SK-N-SH treated with all-trans-retinoic acid at 6 μM for 48 hours (cell line): ENCODE measurements around the gene CAMK4.

Source experiments
- ATAC-seq: fragments of 200-7000 bp; cut with Tn5 transposase; 3 replicates; pipeline ENCODE4 v1.9.1; 2020; ENCODE audit warnings: mild to moderate bottlenecking, moderate library complexity
- BACH2 ChIP-seq: fragments of 250-450 bp; sonication (Bioruptor Pico); IDR thresholded peaks from 2 replicates; pipeline ENCODE4 v1.9.0; 2021; ENCODE audit warnings: mild to moderate bottlenecking, borderline replicate concordance
- CREB5 ChIP-seq: fragments of 250-450 bp; sonication (Bioruptor Pico); IDR thresholded peaks from 2 replicates; pipeline ENCODE4 v1.5.1; 2020; ENCODE audit warnings: low read depth, mild to moderate bottlenecking, moderate library complexity
- CSDC2 ChIP-seq: fragments of 250-450 bp; sonication (Bioruptor Pico); IDR thresholded peaks from 2 replicates; pipeline ENCODE4 v1.5.0; 2020; ENCODE audit warnings: mild to moderate bottlenecking, moderate library complexity
- CSRNP3 ChIP-seq: fragments of 250-450 bp; sonication (Bioruptor Pico); IDR thresholded peaks from 2 replicates; pipeline ENCODE4 v1.5.1; 2021; ENCODE audit warnings: mild to moderate bottlenecking, moderate library complexity
- ISL1 ChIP-seq: fragments of 250-450 bp; sonication (Bioruptor Pico); IDR thresholded peaks from 2 replicates; pipeline ENCODE4 v2.1.2; 2022; ENCODE audit warnings: mild to moderate bottlenecking, moderate library complexity
- OSR1 ChIP-seq: fragments of 250-450 bp; sonication (Bioruptor Pico); IDR thresholded peaks from 2 replicates; pipeline ENCODE4 v1.8.0; 2022; ENCODE audit warnings: moderate library complexity, mild to moderate bottlenecking, inconsistent platforms
- PATZ1 ChIP-seq: fragments of 250-450 bp; sonication (Bioruptor Pico); IDR thresholded peaks from 2 replicates; pipeline ENCODE4 v1.8.0; 2020; ENCODE audit warnings: mild to moderate bottlenecking, moderate library complexity, borderline replicate concordance
- POU6F1 ChIP-seq: fragments of 250-450 bp; sonication (Bioruptor Pico); IDR thresholded peaks from 2 replicates; pipeline ENCODE4 v1.8.0; 2021; ENCODE audit warnings: low read depth, mild to moderate bottlenecking, moderate library complexity, borderline replicate concordance
- RARB ChIP-seq: fragments of 250-450 bp; sonication (Bioruptor Pico); IDR thresholded peaks from 2 replicates; pipeline ENCODE4 v1.8.0; 2021; ENCODE audit warnings: mild to moderate bottlenecking, moderate library complexity
- SNAI2 ChIP-seq: fragments of 250-450 bp; sonication (Bioruptor Pico); IDR thresholded peaks from 2 replicates; pipeline ENCODE4 v1.5.0; 2020; ENCODE audit warnings: mild to moderate bottlenecking, moderate library complexity
- TCF4 ChIP-seq: fragments of 250-450 bp; sonication (Bioruptor Pico); IDR thresholded peaks from 2 replicates; pipeline ENCODE4 v1.8.0; 2021; ENCODE audit warnings: mild to moderate bottlenecking, moderate library complexity, borderline replicate concordance
- TOX ChIP-seq: fragments of 250-450 bp; sonication (Bioruptor Pico); IDR thresholded peaks from 2 replicates; pipeline ENCODE4 v1.8.0; 2021; ENCODE audit warnings: mild to moderate bottlenecking, moderate library complexity, borderline replicate concordance
- ZC3H10 ChIP-seq: fragments of 250-450 bp; sonication (Bioruptor Pico); IDR thresholded peaks from 2 replicates; pipeline ENCODE4 v1.5.1; 2021; ENCODE audit warnings: mild to moderate bottlenecking, moderate library complexity
- ZFP3 ChIP-seq: fragments of 250-450 bp; sonication (Bioruptor Pico); IDR thresholded peaks from 2 replicates; pipeline ENCODE4 v1.5.0; 2020; ENCODE audit warnings: mild to moderate bottlenecking, moderate library complexity
- ZFP30 ChIP-seq: fragments of 450-650 bp; formaldehyde crosslinking; IDR thresholded peaks from 2 replicates; pipeline ENCODE4 v1.5.0; 2022; ENCODE audit warnings: mild to moderate bottlenecking, moderate library complexity
- ZNF565 ChIP-seq: fragments of 450-650 bp; formaldehyde crosslinking; conservative IDR thresholded peaks from 2 replicates; pipeline ENCODE4 v1.5.0; 2020; ENCODE audit warnings: low read depth, mild to moderate bottlenecking, moderate library complexity
- ZNF70 ChIP-seq: fragments of 450-650 bp; formaldehyde crosslinking; IDR thresholded peaks from 2 replicates; pipeline ENCODE4 v1.5.0; 2020; ENCODE audit warnings: mild to moderate bottlenecking, moderate library complexity

Gene CAMK4

GRCh38 chr5:111422747-111423720, 198.8 kb downstream of the CAMK4 start:
- peak; percentile 82 for ATAC-seq
- TF ChIP-seq CREB5 = no peak
- no peak for TF ChIP-seq BACH2 (CRISPR knock-in tag)
- 0 out of 2 replicates have a peak, but pooled peaks have one; percentile 4 for TF ChIP-seq ZC3H10 (CRISPR knock-in tag)
- TF ChIP-seq ISL1 (CRISPR knock-in tag) = peak; percentile 67
- no peak for TF ChIP-seq ZNF565
- 0 out of 2 replicates have a peak, but pooled peaks have one; percentile 15 for TF ChIP-seq PATZ1 (CRISPR knock-in tag)

- ATAC-seq = no peak
- TF ChIP-seq BACH2 (CRISPR knock-in tag) (no peak), TOX (CRISPR knock-in tag) (no peak), CSRNP3 (CRISPR knock-in tag) (no peak), ZFP30 (no peak), ZNF565 (no peak), ZFP3 (CRISPR knock-in tag) (no peak), SNAI2 (no peak), ZC3H10 (CRISPR knock-in tag) (no peak), OSR1 (no peak), CREB5 (no peak), CSDC2 (no peak)
Measured at GRCh38 chr5:111425205-111425604, 201.0 kb downstream of the CAMK4 start.

- no peak for TF ChIP-seq ZNF565
- no peak for TF ChIP-seq OSR1
- TF ChIP-seq ZNF70 (CRISPR knock-in tag) = no peak
- no peak for TF ChIP-seq RARB (CRISPR knock-in tag)
- TF ChIP-seq TCF4 (CRISPR knock-in tag) = no peak
- no peak for TF ChIP-seq PATZ1 (CRISPR knock-in tag)
- TF ChIP-seq CSDC2 = no peak
- TF ChIP-seq ZFP30 = no peak
- ATAC-seq = no peak
Measured at GRCh38 chr5:111427762-111428161, 203.6 kb downstream of the CAMK4 start.

GRCh38 chr5:111432883-111433536, 208.8 kb downstream of the CAMK4 start:
- TF ChIP-seq ISL1 (CRISPR knock-in tag) (peak; percentile 62), PATZ1 (CRISPR knock-in tag) (no peak), POU6F1 (CRISPR knock-in tag) (no peak)
- ATAC-seq = peak; percentile 71
